Measurements from ENCODE around the gene ERC1. TPM values are rescaled to one million over a fixed set of nuclear protein-coding genes. Genes with fewer than 3 reads are reported as not detected.

Gene ERC1
- total and polyA plus RNA-seq, 9 of the 15 experiments (the other 6 are each of a cell fraction or from before 2014, with no cell fraction given), result 0.74 to 11.8 (median 4.8) TPM

- TF ChIP-seq FOXA3 (CRISPR knock-in tag; conservative IDR thresholded peaks at IDR 0.05 in 1 of 2, IDR thresholded peaks at IDR 0.05 in 1 of 2) (peak in 1 of 2 experiments; percentile 69; a peak in 2 of 4 replicates), TAF7 (tag; IDR thresholded peaks at IDR 0.05) (no peak), ZC3H11A (IDR thresholded peaks at IDR 0.05; ENCODE audit: low read depth, low read length) (no peak), RB1 (IDR thresholded peaks at IDR 0.05; ENCODE audit: low read depth) (no peak), HNRNPL (IDR thresholded peaks at IDR 0.05; ENCODE audit: low read depth, low read length) (no peak), SETDB1 (IDR thresholded peaks at IDR 0.05; ENCODE audit: low read length) (no peak), CREBBP (IDR thresholded peaks at IDR 0.05; ENCODE audit: low read depth, low read length) (no peak)
- TF ChIP-seq, protein P1, sequence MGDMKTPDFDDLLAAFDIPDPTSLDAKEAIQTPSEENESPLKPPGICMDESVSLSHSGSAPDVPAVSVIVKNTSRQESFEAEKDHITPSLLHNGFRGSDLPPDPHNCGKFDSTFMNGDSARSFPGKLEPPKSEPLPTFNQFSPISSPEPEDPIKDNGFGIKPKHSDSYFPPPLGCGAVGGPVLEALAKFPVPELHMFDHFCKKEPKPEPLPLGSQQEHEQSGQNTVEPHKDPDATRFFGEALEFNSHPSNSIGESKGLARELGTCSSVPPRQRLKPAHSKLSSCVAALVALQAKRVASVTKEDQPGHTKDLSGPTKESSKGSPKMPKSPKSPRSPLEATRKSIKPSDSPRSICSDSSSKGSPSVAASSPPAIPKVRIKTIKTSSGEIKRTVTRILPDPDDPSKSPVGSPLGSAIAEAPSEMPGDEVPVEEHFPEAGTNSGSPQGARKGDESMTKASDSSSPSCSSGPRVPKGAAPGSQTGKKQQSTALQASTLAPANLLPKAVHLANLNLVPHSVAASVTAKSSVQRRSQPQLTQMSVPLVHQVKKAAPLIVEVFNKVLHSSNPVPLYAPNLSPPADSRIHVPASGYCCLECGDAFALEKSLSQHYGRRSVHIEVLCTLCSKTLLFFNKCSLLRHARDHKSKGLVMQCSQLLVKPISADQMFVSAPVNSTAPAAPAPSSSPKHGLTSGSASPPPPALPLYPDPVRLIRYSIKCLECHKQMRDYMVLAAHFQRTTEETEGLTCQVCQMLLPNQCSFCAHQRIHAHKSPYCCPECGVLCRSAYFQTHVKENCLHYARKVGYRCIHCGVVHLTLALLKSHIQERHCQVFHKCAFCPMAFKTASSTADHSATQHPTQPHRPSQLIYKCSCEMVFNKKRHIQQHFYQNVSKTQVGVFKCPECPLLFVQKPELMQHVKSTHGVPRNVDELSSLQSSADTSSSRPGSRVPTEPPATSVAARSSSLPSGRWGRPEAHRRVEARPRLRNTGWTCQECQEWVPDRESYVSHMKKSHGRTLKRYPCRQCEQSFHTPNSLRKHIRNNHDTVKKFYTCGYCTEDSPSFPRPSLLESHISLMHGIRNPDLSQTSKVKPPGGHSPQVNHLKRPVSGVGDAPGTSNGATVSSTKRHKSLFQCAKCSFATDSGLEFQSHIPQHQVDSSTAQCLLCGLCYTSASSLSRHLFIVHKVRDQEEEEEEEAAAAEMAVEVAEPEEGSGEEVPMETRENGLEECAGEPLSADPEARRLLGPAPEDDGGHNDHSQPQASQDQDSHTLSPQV (IDR thresholded peaks at IDR 0.05), result no peak
- TF ChIP-seq, protein P2, sequence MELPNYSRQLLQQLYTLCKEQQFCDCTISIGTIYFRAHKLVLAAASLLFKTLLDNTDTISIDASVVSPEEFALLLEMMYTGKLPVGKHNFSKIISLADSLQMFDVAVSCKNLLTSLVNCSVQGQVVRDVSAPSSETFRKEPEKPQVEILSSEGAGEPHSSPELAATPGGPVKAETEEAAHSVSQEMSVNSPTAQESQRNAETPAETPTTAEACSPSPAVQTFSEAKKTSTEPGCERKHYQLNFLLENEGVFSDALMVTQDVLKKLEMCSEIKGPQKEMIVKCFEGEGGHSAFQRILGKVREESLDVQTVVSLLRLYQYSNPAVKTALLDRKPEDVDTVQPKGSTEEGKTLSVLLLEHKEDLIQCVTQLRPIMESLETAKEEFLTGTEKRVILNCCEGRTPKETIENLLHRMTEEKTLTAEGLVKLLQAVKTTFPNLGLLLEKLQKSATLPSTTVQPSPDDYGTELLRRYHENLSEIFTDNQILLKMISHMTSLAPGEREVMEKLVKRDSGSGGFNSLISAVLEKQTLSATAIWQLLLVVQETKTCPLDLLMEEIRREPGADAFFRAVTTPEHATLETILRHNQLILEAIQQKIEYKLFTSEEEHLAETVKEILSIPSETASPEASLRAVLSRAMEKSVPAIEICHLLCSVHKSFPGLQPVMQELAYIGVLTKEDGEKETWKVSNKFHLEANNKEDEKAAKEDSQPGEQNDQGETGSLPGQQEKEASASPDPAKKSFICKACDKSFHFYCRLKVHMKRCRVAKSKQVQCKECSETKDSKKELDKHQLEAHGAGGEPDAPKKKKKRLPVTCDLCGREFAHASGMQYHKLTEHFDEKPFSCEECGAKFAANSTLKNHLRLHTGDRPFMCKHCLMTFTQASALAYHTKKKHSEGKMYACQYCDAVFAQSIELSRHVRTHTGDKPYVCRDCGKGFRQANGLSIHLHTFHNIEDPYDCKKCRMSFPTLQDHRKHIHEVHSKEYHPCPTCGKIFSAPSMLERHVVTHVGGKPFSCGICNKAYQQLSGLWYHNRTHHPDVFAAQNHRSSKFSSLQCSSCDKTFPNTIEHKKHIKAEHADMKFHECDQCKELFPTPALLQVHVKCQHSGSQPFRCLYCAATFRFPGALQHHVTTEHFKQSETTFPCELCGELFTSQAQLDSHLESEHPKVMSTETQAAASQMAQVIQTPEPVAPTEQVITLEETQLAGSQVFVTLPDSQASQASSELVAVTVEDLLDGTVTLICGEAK (IDR thresholded peaks at IDR 0.05), result no peak
- TF ChIP-seq, protein P2 (CRISPR knock-in tag; IDR thresholded peaks at IDR 0.05), result no peak
- TF ChIP-seq, protein P3, sequence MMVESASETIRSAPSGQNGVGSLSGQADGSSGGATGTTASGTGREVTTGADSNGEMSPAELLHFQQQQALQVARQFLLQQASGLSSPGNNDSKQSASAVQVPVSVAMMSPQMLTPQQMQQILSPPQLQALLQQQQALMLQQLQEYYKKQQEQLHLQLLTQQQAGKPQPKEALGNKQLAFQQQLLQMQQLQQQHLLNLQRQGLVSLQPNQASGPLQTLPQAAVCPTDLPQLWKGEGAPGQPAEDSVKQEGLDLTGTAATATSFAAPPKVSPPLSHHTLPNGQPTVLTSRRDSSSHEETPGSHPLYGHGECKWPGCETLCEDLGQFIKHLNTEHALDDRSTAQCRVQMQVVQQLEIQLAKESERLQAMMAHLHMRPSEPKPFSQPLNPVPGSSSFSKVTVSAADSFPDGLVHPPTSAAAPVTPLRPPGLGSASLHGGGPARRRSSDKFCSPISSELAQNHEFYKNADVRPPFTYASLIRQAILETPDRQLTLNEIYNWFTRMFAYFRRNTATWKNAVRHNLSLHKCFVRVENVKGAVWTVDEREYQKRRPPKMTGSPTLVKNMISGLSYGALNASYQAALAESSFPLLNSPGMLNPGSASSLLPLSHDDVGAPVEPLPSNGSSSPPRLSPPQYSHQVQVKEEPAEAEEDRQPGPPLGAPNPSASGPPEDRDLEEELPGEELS (CRISPR knock-in tag; IDR thresholded peaks at IDR 0.05; ENCODE audit: borderline replicate concordance), result no peak
These were observed 180.8 kb downstream of the ERC1 start (continued) for GRCh38 chr12:1171657-1172408.

Data from K562 (cell line).